ENCODE results near the gene JARID2.

GRCh38 chr6:15515226-15515625, 269.4 kb downstream of the JARID2 start:
- TF ChIP-seq EP300 (IDR thresholded peaks at IDR 0.05; ENCODE audit: low read length) (no peak), NR1H2 (CRISPR knock-in tag; IDR thresholded peaks at IDR 0.05) (no peak), RBFOX2 (IDR thresholded peaks at IDR 0.05; ENCODE audit: low read depth, low read length) (no peak), CEBPB (tag; IDR thresholded peaks at IDR 0.05) (no peak), ZNF134 (CRISPR knock-in tag; conservative IDR thresholded peaks at IDR 0.05) (no peak)

All from K562 (cell line).